Endodermal cell (in vitro differentiated cells): ENCODE results near the gene ZNF525. TPM values are rescaled to one million over a fixed set of nuclear protein-coding genes. Genes with fewer than 3 reads are reported as not detected.
"Not testable (repeated sequence)": the region's sequence is repeated elsewhere in the genome, so short reads cannot be mapped to it uniquely, and the experiment has no call there.

ENCODE experiments used
- DNase-seq: peaks from one replicate; pipeline ENCODE4 v3.0.0-alpha.2; 2017
- H3K27ac ChIP-seq: 2 replicates; pipeline ENCODE4 v1.5.1; 2013; ENCODE audit warnings: mild to moderate bottlenecking, low read depth, low read length, moderate library complexity
- H3K27me3 ChIP-seq: 2 replicates; pipeline ENCODE4 v1.6.1; 2013; ENCODE audit warnings: mild to moderate bottlenecking, low read length, moderate library complexity; ENCODE audit not compliant: insufficient read depth, control insufficient read depth, poor library complexity, severe bottlenecking
- H3K36me3 ChIP-seq: 2 replicates; pipeline ENCODE4 v1.7.0; 2013; ENCODE audit warnings: mild to moderate bottlenecking, low read length, moderate library complexity; ENCODE audit not compliant: control insufficient read depth, insufficient read depth
- H3K4me1 ChIP-seq: one replicate; pipeline ENCODE4 v1.7.0; 2013; ENCODE audit warnings: low read length; ENCODE audit not compliant: control insufficient read depth, insufficient read depth
- H3K4me3 ChIP-seq: 2 replicates; pipeline ENCODE4 v1.5.1; 2013; ENCODE audit warnings: mild to moderate bottlenecking, low read length, moderate library complexity
- H3K9ac ChIP-seq: 2 replicates; pipeline ENCODE4 v1.6.1; 2013; ENCODE audit warnings: mild to moderate bottlenecking, low read length, moderate library complexity; ENCODE audit not compliant: poor library complexity, severe bottlenecking; ENCODE audit errors: extremely low read depth
- H3K9me3 ChIP-seq: 2 replicates; pipeline ENCODE4 v1.6.1; 2013; ENCODE audit warnings: mild to moderate bottlenecking, low read length, moderate library complexity; ENCODE audit not compliant: control insufficient read depth
- H3K27ac Mint-ChIP-seq: 2 replicates; pipeline ENCODE4 v1.8.0; 2020; ENCODE audit warnings: mixed read lengths
- H3K27me3 Mint-ChIP-seq: 2 replicates; pipeline ENCODE4 v1.8.0; 2021; ENCODE audit warnings: mild to moderate bottlenecking, mixed read lengths; ENCODE audit not compliant: insufficient read depth
- H3K36me3 Mint-ChIP-seq: 2 replicates; pipeline ENCODE4 v1.8.0; 2020; ENCODE audit warnings: low read depth, mixed read lengths
- H3K4me1 Mint-ChIP-seq: 2 replicates; pipeline ENCODE4 v1.8.0; 2020; ENCODE audit warnings: mixed read lengths
- H3K4me3 Mint-ChIP-seq: 2 replicates; pipeline ENCODE4 v1.8.0; 2020; ENCODE audit warnings: mild to moderate bottlenecking, moderate library complexity, mixed read lengths
- H3K9me3 Mint-ChIP-seq: 2 replicates; pipeline ENCODE4 v1.8.0; 2020; ENCODE audit warnings: mild to moderate bottlenecking, mixed read lengths
- CTCF ChIP-seq: fragments of 200-600 bp; sonication (generic); conservative IDR thresholded peaks from 2 replicates; pipeline ENCODE4 v1.5.0; 2021; ENCODE audit warnings: antibody characterized with exemption, mild to moderate bottlenecking
- WGBS, 2 experiments: methylation state at CpG; one replicate each; pipeline versions ENCODE4 v1.1.5 to v1.1.7; 2013; ENCODE audit warnings: missing lambda C conversion rate in 2 of 2, mixed read lengths in 1 of 2; ENCODE audit not compliant: insufficient coverage in 1 of 2, insufficient read length in 1 of 2; 5-methylcytosine and 5-hydroxymethylcytosine counted together
- total RNA-seq, 2 donors: library from RNA; stranded (reverse); fragmentation: NEBNext Ultra II Directional in 1 of 2; extraction: Animal tissue kit (Norgen Biotek cat#: 25700) in 1 of 2; gene quantifications; 2 replicates in 1 of 2; 3 replicates in 1 of 2; pipeline ENCODE4 v1.2.1, GENCODE V29; 2021

The ZNF525 gene
- total RNA-seq, 2 donors from 2014 or later: 42.2 to 48.8 TPM

GRCh38 chr19:53355739-53356138 lies 9.8 kb upstream of the ZNF525 start:
- Histone ChIP-seq H3K27me3 (no peaks in the 10 kb centered on the region), H3K4me1 (no peaks in the 10 kb centered on the region), H3K36me3 (peaks cover 45% of the 10 kb centered on the region), H3K9ac (no peak overlapping the region), H3K27ac (no peak overlapping the region), H3K4me3 (peak overlapping the region; percentile 43), H3K9me3 (peaks cover 68% of the 10 kb centered on the region)
- Mint-ChIP-seq H3K4me3 (no peak overlapping the region), H3K27ac (no peak overlapping the region), H3K4me1 (no peaks in the 10 kb centered on the region), H3K9me3 (peaks cover 92% of the 10 kb centered on the region), H3K27me3 (peaks cover 2% of the 10 kb centered on the region), H3K36me3 (peaks cover 60% of the 10 kb centered on the region)
- TF ChIP-seq CTCF: no peak
- no peak for DNase-seq
- 92% methylated on average over 1 of the region's 1 CpG; no CpG with 5 or more reads in 1 of the 2 experiments for WGBS, 2 experiments

GRCh38 chr19:53357821-53358581 lies 7.5 kb upstream of the ZNF525 start:
- no peak overlapping the region for H3K27ac Mint-ChIP-seq
- H3K4me1 Mint-ChIP-seq: no peaks in the 10 kb centered on the region
- H3K9me3 ChIP-seq: peaks cover 46% of the 10 kb centered on the region
- H3K4me3 ChIP-seq: no peak overlapping the region
- WGBS, 2 experiments: 90 to 92% methylated on average over 12 to 35 of the region's 35 CpGs
- no peak for TF ChIP-seq CTCF
- no peak for DNase-seq
- no peak overlapping the region for H3K9ac ChIP-seq
- H3K27me3 Mint-ChIP-seq: peaks cover 2% of the 10 kb centered on the region
- no peak overlapping the region for H3K27ac ChIP-seq
- H3K36me3 ChIP-seq: peaks cover 22% of the 10 kb centered on the region
- peaks cover 70% of the 10 kb centered on the region for H3K9me3 Mint-ChIP-seq
- H3K36me3 Mint-ChIP-seq: peaks cover 37% of the 10 kb centered on the region
- no peaks in the 10 kb centered on the region for H3K4me1 ChIP-seq
- no peaks in the 10 kb centered on the region for H3K27me3 ChIP-seq
- no peak overlapping the region for H3K4me3 Mint-ChIP-seq

GRCh38 chr19:53360056-53360455 lies 5.4 kb upstream of the ZNF525 start:
- H3K9me3 ChIP-seq: peaks cover 25% of the 10 kb centered on the region
- H3K27me3 ChIP-seq, H3K27me3 Mint-ChIP-seq, H3K27ac ChIP-seq, H3K9ac ChIP-seq, H3K27ac Mint-ChIP-seq, DNase-seq, H3K4me3 ChIP-seq, H3K36me3 ChIP-seq, H3K4me1 ChIP-seq, H3K4me3 Mint-ChIP-seq: not testable (repeated sequence)
- Mint-ChIP-seq H3K9me3 (peaks cover 49% of the 10 kb centered on the region), H3K36me3 (peaks cover 19% of the 10 kb centered on the region), H3K4me1 (peaks cover 16% of the 10 kb centered on the region)
- 95 to 96% methylated on average over 5 to 8 of the region's 10 CpGs for WGBS, 2 experiments
